Adrenal gland (tissue), 12 donors: ENCODE measurements around the gene SPACA4. TPM values are rescaled to one million over a fixed set of nuclear protein-coding genes. Genes with fewer than 3 reads are reported as not detected.

Source experiments
- DNase-seq, 7 donors: peaks; one replicate each; pipeline ENCODE4 v3.0.0-alpha.2; 2019 to 2020
- H3K27ac ChIP-seq, 5 donors: fragments of 200-600 bp; sonication (generic) in 4 of 5; 1 replicate in 3 of 5; 2 replicates in 2 of 5; pipeline versions ENCODE4 v1.5.1 to v1.8.0; 2016 to 2020; ENCODE audit warnings: mild to moderate bottlenecking in 1 of 5
- H3K27me3 ChIP-seq: fragments of 200-600 bp; 2 replicates; pipeline ENCODE4 v1.8.0; 2021
- H3K36me3 ChIP-seq, 2 donors: fragments of 200-600 bp; replicated peaks in 1 of 2; 1 replicate in 1 of 2; 2 replicates in 1 of 2; pipeline versions ENCODE4 v1.5.1 to v1.8.0; 2018 to 2022
- H3K4me1 ChIP-seq, 2 donors: fragments of 200-600 bp; replicated peaks in 1 of 2; 1 replicate in 1 of 2; 2 replicates in 1 of 2; pipeline versions ENCODE4 v1.5.1 to v1.8.0; 2018 to 2021
- H3K4me3 ChIP-seq, 4 donors: fragments of 200-600 bp; sonication (generic) in 3 of 4; one replicate each; pipeline ENCODE4 v1.5.1; 2016 to 2018
- H3K9me3 ChIP-seq, 3 donors: fragments of 200-600 bp; sonication (generic) in 1 of 3; replicated peaks in 1 of 3; 1 replicate in 2 of 3; 2 replicates in 1 of 3; pipeline versions ENCODE4 v1.5.1 to v1.8.0; 2016 to 2021
- POLR2A ChIP-seq, 2 donors: fragments of 450-650 bp; IDR thresholded peaks; one replicate each; pipeline ENCODE4 v1.6.1; 2017; ENCODE audit warnings: antibody characterized with exemption in 2 of 2, mild to moderate bottlenecking in 2 of 2, moderate library complexity in 1 of 2
- WGBS, 4 donors: extraction: QIAGEN DNeasy Blood & Tissue Kit in 2 of 4; methylation state at CpG; one replicate each; pipeline versions ENCODE4 v1.1.5 to v1.1.7; 2013 to 2017; 5-methylcytosine and 5-hydroxymethylcytosine counted together
- intact Hi-C, 2 donors: fragments of 100-400 bp; cut with DNase I; formaldehyde crosslinking; loops; one replicate each; pipeline versions ENCODE4 v1.14.1 to v1.15.0; 2022 to 2023
- polyA plus RNA-seq, 3 donors: library from polyadenylated mRNA; stranded (reverse); fragments of 200-250 nt in 2 of 3; fragments of 350-450 nt in 1 of 3; fragmentation: Illumina TruSeq in 1 of 3; extraction: RNeasy Lipid Tissue Mini Kit (QIAGEN cat#74804) in 1 of 3; gene quantifications; one replicate each; pipeline ENCODE4 v1.2.3, GENCODE V29; 2013 to 2014
- total RNA-seq, 9 donors: library from RNA; depleted of rRNA in 4 of 9; stranded (reverse); fragments of >200 nt in 4 of 9; fragments of 120-200 nt in 1 of 9; fragmentation: NEBNext Ultra II Directional in 1 of 9; extraction: Animal tissue kit (Norgen Biotek cat#: 25700) in 1 of 9; gene quantifications; one replicate each; pipeline versions ENCODE4 v1.1.0 to v1.2.4, GENCODE V29; 2013 to 2023
- TF ChIP-seq, protein P1 (sequence below), 6 experiments: fragments of 450-650 bp in 4 of 6; fragments of 200-600 bp in 2 of 6; sonication (generic) in 1 of 6; IDR thresholded peaks; 1 replicate in 5 of 6; 2 replicates in 1 of 6; pipeline versions ENCODE4 v1.5.1 to v1.8.0; 2016 to 2021; ENCODE audit warnings: antibody characterized with exemption in 6 of 6, mild to moderate bottlenecking in 2 of 6, moderate library complexity in 1 of 6
- donor health status: healthy with polysubstance abuse.
- donor health status: Bipolar disorder and iron deficiency.
- donor health status: DM: yes; HTN: yes; CAD: no.
- donor health status: DM: no; HTN: no; CAD: no.
- donor health status: DM: no; HTN: no; CAD: no.
- donor health status: DM: yes; HTN: yes; CAD: no.

Gene SPACA4
- total and polyA plus RNA-seq, 12 donors: not detected

DNA sequence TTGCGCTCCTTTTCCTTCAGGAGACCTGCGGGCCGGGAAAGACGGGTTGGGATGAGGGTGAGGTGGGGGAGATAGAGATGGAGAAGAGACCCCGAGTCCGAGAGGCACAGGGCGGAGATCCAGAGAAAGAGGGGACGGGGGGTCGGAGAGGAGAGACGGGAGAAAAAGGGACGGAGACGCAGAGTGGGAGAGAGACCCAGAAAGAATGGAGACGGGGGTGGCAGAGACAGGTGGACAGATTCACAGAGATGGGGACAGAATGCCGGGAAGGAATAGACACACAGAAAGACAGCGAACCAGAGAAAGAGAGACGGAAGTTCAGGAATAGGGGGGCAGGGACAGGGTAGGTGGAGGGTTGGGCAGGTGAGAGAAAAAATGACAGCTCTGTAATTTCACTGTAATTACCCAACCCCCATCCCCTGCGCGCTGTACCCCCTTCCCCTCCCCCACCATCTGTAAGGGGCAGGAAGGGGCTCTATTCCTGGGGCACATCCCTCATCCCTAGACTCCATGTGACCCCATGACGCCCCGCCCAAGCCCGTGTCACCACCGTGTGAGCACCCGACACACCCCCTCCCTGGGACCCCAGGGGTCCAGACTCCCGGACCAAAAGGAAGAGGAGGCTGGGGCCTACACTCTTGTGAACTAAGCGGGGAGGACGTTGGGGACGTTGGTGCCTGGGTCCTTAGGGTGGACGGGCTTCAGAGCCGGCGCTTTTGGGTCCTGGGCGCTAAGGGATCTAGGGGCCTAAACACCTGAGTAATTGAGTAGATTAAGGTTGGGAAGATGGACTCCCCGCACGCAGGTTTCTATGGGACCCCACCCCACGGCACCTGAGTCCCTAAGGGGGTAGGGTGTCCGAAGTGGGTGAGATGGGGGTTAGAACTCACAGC lies 29.7 kb downstream of the SPACA4 start:
- Histone ChIP-seq H3K27me3 (no peaks in the 10 kb centered on the region), H3K9me3 (no peaks in the 10 kb centered on the region), H3K27ac (peak overlapping the region; percentile 93 to 98 (median 95)), H3K36me3 (peaks cover 0 to 5% of the 10 kb centered on the region in 2 donors), H3K4me3 (peak overlapping the region; percentile 31 to 87 (median 58)), H3K4me1 (peaks cover 34 to 55% of the 10 kb centered on the region in 2 donors)
- intact Hi-C loops: no loop called here
- 1 to 2% (median 2%) methylated on average over 30 to 35 of the region's 35 CpGs for WGBS, 4 donors
- peak; percentile 65 to 87 (median 80) for DNase-seq
- TF ChIP-seq POLR2A (IDR thresholded peaks at IDR 0.05): no peak
- TF ChIP-seq, protein P1, sequence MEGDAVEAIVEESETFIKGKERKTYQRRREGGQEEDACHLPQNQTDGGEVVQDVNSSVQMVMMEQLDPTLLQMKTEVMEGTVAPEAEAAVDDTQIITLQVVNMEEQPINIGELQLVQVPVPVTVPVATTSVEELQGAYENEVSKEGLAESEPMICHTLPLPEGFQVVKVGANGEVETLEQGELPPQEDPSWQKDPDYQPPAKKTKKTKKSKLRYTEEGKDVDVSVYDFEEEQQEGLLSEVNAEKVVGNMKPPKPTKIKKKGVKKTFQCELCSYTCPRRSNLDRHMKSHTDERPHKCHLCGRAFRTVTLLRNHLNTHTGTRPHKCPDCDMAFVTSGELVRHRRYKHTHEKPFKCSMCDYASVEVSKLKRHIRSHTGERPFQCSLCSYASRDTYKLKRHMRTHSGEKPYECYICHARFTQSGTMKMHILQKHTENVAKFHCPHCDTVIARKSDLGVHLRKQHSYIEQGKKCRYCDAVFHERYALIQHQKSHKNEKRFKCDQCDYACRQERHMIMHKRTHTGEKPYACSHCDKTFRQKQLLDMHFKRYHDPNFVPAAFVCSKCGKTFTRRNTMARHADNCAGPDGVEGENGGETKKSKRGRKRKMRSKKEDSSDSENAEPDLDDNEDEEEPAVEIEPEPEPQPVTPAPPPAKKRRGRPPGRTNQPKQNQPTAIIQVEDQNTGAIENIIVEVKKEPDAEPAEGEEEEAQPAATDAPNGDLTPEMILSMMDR (IDR thresholded peaks at IDR 0.05): no peak

DNA sequence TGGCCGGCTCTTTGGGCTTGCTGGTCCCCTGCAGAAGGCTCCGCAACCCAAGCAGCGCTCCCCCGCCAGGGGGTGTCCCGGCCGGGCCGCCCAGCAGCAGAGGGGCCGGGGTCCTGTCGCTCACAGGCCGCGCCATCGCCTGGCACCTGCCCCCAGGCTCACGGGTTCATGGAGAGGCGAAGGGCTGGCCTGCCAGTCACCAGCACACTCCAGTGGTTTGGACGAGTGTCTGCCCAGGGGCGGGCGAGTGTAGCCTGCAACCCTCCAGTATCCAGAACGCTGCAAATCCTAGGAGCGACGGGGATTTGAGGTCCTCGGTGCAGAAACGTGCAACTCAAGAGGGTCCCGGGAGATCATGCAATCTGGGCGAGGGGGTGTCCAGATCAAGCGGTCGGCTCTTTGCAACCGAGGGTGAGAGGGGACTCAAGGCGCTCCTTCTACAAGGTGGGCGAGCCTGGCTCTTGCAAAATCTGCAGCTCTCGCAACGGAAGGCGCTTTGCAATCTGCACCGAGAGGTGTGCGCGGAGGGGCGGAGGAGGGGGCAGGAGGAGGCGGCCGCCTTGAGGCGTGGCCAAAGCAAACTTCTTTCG lies 30.4 kb downstream of the SPACA4 start, which contains the start of gene DBP:
Gene DBP (minus strand): TSS at position 521 of the 590 bp plus-strand sequence. CDS start 385 bp downstream, at position 136.
- H3K9me3 ChIP-seq: no peaks in the 10 kb centered on the region
- no peaks in the 10 kb centered on the region for H3K27me3 ChIP-seq
- TF ChIP-seq POLR2A (IDR thresholded peaks at IDR 0.05): peak; percentile 12 to 95
- TF ChIP-seq, protein P1 (IDR thresholded peaks at IDR 0.05): peak in 2 of 6 experiments; percentile 14 to 35
- peak within 1 kb of the TSS; percentile 95 to 98 (median 96) for H3K27ac ChIP-seq
- H3K4me1 ChIP-seq: peaks cover 34 to 49% of the 10 kb centered on the region in 2 donors
- 0 to 2% (median 1%) methylated on average over 13 to 40 of the region's 40 CpGs for WGBS, 4 donors
- intact Hi-C loops: no loop called here
- H3K4me3 ChIP-seq: peak within 1 kb of the TSS; percentile 31 to 87 (median 58)
- DNase-seq: peak in 5 of 7 donors; percentile 71 to 83 (median 73)
- no peaks in the 10 kb centered on the region for H3K36me3 ChIP-seq

DNA sequence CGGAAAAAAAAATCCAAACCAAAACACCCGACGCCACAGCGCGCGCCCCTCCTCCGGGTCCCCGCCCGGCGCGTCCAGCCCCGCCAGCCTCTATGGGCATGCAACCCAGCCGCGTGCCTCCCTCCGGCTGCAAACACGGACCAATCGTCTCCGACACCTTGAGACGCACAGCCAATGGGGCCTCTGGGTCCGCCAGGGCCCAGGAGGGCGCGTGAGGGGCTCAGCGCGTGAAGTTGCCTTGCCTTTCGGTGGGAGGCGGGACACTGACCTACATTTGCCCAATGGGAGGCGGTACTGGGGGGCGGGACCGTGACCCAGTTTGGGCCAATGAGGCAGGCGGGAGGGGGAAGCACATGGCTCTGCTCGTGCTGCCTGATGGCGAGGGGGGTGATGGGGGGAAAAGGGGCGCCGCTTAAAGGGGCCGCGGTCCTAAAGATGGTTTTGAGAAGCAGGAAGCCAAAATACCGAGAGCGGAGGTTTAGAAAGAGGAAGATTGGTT lies 31.0 kb downstream of the SPACA4 start:
- H3K4me3 ChIP-seq: peak overlapping the region in 2 of 4 donors; percentile 45 to 70
- no peaks in the 10 kb centered on the region for H3K36me3 ChIP-seq
- intact Hi-C loops: no loop called here
- TF ChIP-seq, protein P1 (IDR thresholded peaks at IDR 0.05): no peak
- TF ChIP-seq POLR2A (IDR thresholded peaks at IDR 0.05): no peak
- peak; percentile 99 to 100 (median 100) for DNase-seq
- WGBS, 4 donors: 0 to 1% (median 0%) methylated on average over 24 to 38 of the region's 38 CpGs
- H3K27me3 ChIP-seq: no peaks in the 10 kb centered on the region
- H3K27ac ChIP-seq: peak overlapping the region; percentile 88 to 98 (median 96)
- no peaks in the 10 kb centered on the region for H3K9me3 ChIP-seq
- peaks cover 33 to 46% of the 10 kb centered on the region in 2 donors for H3K4me1 ChIP-seq
